ENCODE results near the gene SIRT3.

The SIRT3 gene

DNA sequence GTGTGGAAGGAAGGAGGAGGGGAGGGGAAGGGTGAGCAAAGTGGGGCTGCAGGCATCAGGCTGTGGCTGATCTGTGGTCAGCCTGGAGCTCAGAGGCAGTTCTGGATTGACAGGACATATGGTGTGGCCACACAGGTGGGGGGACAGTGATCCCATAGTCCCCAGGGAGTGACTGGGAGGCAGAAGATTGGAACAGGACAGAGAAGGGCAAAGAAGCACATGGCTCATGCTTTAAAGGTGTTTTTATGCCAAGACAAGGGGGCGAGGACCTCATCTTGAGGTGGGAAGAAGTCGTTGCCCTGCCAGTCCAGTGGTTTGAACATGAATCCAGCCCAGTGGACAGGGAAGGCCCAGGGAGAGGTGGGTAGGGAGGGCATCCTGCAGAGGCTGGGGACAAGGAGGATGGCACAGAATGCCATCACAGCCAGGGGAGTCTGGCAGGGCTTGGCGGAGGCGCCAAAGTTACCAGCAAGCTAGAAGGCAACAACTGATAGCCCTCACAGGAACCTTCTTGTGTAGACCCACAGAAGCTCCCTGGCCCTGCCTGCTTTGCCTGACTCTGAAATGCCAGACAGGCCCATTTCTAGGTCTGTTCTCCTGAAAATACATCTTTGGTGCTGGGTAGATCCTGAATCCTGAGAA, 32.1 kb downstream of the SIRT3 start:
- Histone ChIP-seq H3K9me3 (ENCODE audit: control insufficient read depth in 1 of 2, low read length in 2 of 2) (no peaks in the 10 kb centered on the region), H3K9ac (ENCODE audit: low read depth in 1 of 2, low read length in 2 of 2) (no peak overlapping the region), H3K27ac (ENCODE audit: low read depth, low read length) (no peak overlapping the region), H3K4me1 (ENCODE audit: control insufficient read depth in 1 of 2, insufficient read depth in 2 of 2, low read length in 2 of 2) (peaks cover 24 to 43% of the 10 kb centered on the region in 2 donors), H3K36me3 (ENCODE audit: control insufficient read depth in 1 of 2, insufficient read depth in 2 of 2, low read length in 2 of 2) (peaks cover 13 to 43% of the 10 kb centered on the region in 2 donors), H3K4me3 (ENCODE audit: low read depth in 1 of 2, low read length in 2 of 2) (no peak overlapping the region), H3K27me3 (ENCODE audit: control insufficient read depth in 1 of 2, insufficient read depth in 2 of 2, low read length in 2 of 2) (no peaks in the 10 kb centered on the region)

DNA sequence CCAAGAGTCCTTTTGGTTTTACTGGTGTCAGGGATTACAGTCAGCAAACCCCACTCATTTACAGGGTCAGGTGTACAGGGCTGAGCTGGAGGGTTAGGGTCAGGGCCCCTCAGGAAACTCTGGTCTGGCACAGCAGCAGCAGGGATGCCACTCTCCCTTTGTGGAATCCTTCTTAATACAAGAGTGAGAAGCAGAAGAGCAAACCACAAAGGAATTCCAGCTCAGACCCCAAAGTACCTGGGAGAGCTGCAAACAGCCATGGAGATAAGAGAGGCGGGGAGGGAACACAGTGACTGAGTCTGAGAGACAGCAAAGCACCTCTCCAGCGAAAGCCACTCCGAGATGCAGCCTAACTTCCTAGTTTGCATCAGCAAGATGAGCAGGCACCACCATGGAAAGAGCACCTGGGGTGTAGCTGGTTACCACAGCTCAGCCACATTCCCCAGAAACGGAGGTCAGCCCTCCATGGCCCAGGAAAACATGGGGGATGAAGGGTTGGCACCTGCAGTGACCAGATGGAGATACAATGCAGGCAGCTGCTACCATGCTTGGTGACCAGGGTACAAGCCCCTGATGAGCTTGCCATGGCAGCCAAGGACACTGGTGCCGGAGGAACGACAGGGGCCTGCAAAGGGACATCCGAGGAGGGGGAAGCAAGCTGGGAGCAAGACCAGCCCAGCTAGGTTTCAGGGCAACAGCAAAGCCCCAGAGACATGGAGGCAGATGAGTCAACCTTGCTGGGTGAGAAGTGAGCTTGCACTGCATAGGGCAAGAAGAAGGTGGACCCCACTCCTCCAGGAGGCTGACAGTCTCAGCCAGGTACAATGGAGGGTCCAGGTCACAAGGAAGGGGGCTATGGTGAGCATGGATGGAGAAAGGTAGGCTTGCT, 32.8 kb downstream of the SIRT3 start:
- Histone ChIP-seq H3K36me3 (ENCODE audit: control insufficient read depth in 1 of 2, insufficient read depth in 2 of 2, low read length in 2 of 2) (peaks cover 13 to 43% of the 10 kb centered on the region in 2 donors), H3K9ac (ENCODE audit: low read depth in 1 of 2, low read length in 2 of 2) (no peak overlapping the region), H3K4me3 (ENCODE audit: low read depth in 1 of 2, low read length in 2 of 2) (no peak overlapping the region), H3K9me3 (ENCODE audit: control insufficient read depth in 1 of 2, low read length in 2 of 2) (no peaks in the 10 kb centered on the region), H3K4me1 (ENCODE audit: control insufficient read depth in 1 of 2, insufficient read depth in 2 of 2, low read length in 2 of 2) (peaks cover 24 to 42% of the 10 kb centered on the region in 2 donors), H3K27ac (ENCODE audit: low read depth, low read length) (no peak overlapping the region), H3K27me3 (ENCODE audit: control insufficient read depth in 1 of 2, insufficient read depth in 2 of 2, low read length in 2 of 2) (no peaks in the 10 kb centered on the region)

DNA sequence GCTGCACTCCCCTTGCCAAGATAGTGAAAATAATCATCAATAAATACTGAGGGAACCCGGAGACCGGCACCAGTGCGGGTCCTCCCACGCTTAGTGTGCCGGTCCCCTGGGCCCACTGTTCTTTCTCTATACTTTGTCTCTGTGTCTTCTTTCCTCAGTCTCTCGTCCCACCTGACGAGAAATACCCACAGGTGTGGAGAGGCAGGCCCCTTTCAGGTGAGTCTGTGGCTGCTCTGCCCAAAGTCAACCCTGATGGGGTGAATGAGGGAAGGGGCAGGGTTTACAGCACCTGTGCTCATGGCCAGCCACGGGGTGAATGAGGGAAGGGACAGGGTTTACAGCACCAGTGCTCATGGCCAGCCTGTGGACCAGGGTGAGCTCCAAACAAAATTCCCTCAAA, 33.7 kb downstream of the SIRT3 start:
- no peaks in the 10 kb centered on the region for H3K27me3 ChIP-seq (ENCODE audit: control insufficient read depth in 1 of 2, insufficient read depth in 2 of 2, low read length in 2 of 2)
- no peak overlapping the region for H3K9ac ChIP-seq (ENCODE audit: low read depth in 1 of 2, low read length in 2 of 2)
- H3K36me3 ChIP-seq (ENCODE audit: control insufficient read depth in 1 of 2, insufficient read depth in 2 of 2, low read length in 2 of 2), result peaks cover 13 to 43% of the 10 kb centered on the region in 2 donors
- peaks cover 24 to 42% of the 10 kb centered on the region in 2 donors for H3K4me1 ChIP-seq (ENCODE audit: control insufficient read depth in 1 of 2, insufficient read depth in 2 of 2, low read length in 2 of 2)
- H3K27ac ChIP-seq (ENCODE audit: low read depth, low read length), result no peak overlapping the region
- H3K4me3 ChIP-seq (ENCODE audit: low read depth in 1 of 2, low read length in 2 of 2), result no peak overlapping the region
- no peaks in the 10 kb centered on the region for H3K9me3 ChIP-seq (ENCODE audit: control insufficient read depth in 1 of 2, low read length in 2 of 2)

DNA sequence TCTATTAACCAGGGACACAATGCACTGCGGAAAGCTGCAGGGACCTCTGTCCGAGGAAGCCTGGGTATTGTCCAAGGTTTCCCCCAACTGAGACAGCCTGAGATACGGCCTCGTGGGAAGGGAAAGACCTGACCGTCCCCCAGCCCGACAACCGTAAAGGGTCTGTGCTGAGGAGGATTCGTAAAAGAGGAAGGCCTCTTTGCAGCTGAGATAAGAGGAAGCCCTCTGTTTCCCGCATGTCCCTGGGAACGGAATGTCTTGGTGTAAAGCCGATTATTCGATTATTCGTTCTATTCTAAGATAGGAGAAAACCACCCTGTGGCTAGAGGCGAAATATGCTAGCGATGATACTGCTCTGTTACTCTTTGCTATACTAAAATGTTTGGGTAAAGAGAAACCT, 34.2 kb downstream of the SIRT3 start:
- H3K27me3 ChIP-seq (ENCODE audit: control insufficient read depth in 1 of 2, insufficient read depth in 2 of 2, low read length in 2 of 2), result no peaks in the 10 kb centered on the region
- H3K4me3 ChIP-seq (ENCODE audit: low read depth in 1 of 2, low read length in 2 of 2), result no peak overlapping the region
- no peak overlapping the region for H3K27ac ChIP-seq (ENCODE audit: low read depth, low read length)
- no peak overlapping the region for H3K9ac ChIP-seq (ENCODE audit: low read depth in 1 of 2, low read length in 2 of 2)
- peaks cover 24 to 42% of the 10 kb centered on the region in 2 donors for H3K4me1 ChIP-seq (ENCODE audit: control insufficient read depth in 1 of 2, insufficient read depth in 2 of 2, low read length in 2 of 2)
- H3K9me3 ChIP-seq (ENCODE audit: control insufficient read depth in 1 of 2, low read length in 2 of 2), result no peaks in the 10 kb centered on the region
- H3K36me3 ChIP-seq (ENCODE audit: control insufficient read depth in 1 of 2, insufficient read depth in 2 of 2, low read length in 2 of 2), result peaks cover 13 to 43% of the 10 kb centered on the region in 2 donors

DNA sequence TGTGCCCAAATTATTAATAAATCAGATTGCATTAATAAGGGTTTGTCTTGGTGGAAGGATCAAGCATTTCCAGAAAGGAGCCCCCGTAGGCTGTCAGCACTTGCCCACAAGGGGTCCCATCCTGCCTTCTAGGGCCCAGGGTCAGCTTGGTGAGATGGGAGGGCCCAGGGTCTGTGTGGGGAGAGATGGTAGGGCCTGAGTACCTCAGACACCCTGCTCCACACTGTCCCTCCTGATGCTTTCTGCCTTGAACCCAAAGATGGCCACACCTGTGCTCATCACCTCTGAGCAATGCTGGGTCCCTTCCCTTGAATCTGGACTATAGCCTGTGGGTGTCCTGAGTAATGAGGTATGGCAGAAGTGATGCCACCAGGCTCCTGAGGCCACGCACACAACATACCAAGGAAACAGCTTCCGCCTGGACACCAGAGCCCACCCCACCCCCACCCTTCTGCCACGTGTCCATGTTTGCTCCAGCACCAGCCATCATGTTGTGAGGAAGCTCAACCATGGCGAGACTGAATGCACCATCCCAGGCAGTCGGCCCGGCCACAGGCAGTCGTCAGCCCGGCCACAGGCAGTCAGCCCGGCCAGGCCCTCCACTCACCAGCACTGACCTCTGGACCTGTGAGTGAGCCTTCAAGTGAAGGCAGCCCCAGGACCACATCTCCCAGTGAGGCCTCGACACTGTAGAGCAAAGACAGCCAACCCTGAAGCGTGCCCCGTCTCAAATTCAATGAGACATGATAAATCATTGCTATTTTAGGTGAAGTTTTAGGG, 35.7 kb downstream of the SIRT3 start:
- Histone ChIP-seq H3K9me3 (ENCODE audit: control insufficient read depth in 1 of 2, low read length in 2 of 2) (no peaks in the 10 kb centered on the region), H3K4me3 (ENCODE audit: low read depth in 1 of 2, low read length in 2 of 2) (no peak overlapping the region), H3K9ac (ENCODE audit: low read depth in 1 of 2, low read length in 2 of 2) (no peak overlapping the region), H3K36me3 (ENCODE audit: control insufficient read depth in 1 of 2, insufficient read depth in 2 of 2, low read length in 2 of 2) (peaks cover 9 to 39% of the 10 kb centered on the region in 2 donors), H3K27me3 (ENCODE audit: control insufficient read depth in 1 of 2, insufficient read depth in 2 of 2, low read length in 2 of 2) (no peaks in the 10 kb centered on the region), H3K27ac (ENCODE audit: low read depth, low read length) (no peak overlapping the region), H3K4me1 (ENCODE audit: control insufficient read depth in 1 of 2, insufficient read depth in 2 of 2, low read length in 2 of 2) (peaks cover 14 to 28% of the 10 kb centered on the region in 2 donors)

DNA sequence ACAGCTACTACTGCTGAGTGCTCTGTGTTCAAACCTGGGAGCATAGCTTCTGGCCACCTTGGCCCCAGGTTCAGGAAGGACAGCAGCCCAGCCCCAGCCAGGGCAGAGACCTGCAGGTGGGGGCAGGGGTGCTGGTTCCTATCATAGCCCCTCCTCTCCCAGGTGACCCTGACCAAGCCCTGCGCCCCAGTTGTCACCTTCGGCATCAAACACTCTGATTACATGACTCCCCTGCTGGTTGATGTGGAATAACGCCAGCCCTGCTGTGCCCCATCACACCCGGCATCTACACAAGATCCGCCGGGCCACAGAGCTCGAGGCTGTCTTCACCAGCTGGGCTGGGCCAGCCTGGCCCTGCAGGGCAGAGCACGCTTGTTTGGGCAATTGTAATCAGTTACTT, 36.4 kb downstream of the SIRT3 start:
- H3K36me3 ChIP-seq (ENCODE audit: control insufficient read depth in 1 of 2, insufficient read depth in 2 of 2, low read length in 2 of 2), result peaks cover 4 to 33% of the 10 kb centered on the region in 2 donors
- no peaks in the 10 kb centered on the region for H3K27me3 ChIP-seq (ENCODE audit: control insufficient read depth in 1 of 2, insufficient read depth in 2 of 2, low read length in 2 of 2)
- H3K9ac ChIP-seq (ENCODE audit: low read depth in 1 of 2, low read length in 2 of 2), result no peak overlapping the region
- H3K4me1 ChIP-seq (ENCODE audit: control insufficient read depth in 1 of 2, insufficient read depth in 2 of 2, low read length in 2 of 2), result peaks cover 10 to 23% of the 10 kb centered on the region in 2 donors
- H3K4me3 ChIP-seq (ENCODE audit: low read depth in 1 of 2, low read length in 2 of 2), result no peak overlapping the region
- no peaks in the 10 kb centered on the region for H3K9me3 ChIP-seq (ENCODE audit: control insufficient read depth in 1 of 2, low read length in 2 of 2)
- no peak overlapping the region for H3K27ac ChIP-seq (ENCODE audit: low read depth, low read length)

DNA sequence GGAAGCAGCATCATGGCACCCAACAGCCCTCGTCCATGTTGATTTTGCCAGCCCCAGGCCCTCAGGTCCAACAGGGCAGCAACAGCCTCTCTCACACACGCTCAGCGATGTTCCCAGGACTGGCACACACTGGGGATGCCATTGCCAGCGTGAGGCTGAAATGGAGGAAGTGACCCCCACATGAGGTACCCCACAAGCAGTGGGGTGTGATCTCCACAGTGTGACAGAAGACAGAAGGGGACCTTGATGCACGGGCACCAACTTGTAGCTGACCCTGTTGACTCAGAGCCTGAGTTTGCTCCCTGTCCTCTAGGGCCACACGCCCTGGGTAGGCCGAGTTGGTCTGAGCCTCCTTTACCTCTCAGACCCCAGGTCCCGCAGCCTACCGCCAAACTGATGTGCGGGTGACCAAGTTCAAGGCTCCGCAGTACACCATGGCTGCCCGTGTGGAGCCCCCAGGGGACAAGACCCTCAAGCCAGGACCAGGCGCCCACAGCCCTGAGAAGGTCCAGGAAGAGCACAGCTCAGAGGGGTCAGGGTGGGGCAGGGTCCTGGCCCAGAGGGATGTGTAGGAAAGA, 37.0 kb downstream of the SIRT3 start:
- Histone ChIP-seq H3K4me3 (ENCODE audit: low read depth in 1 of 2, low read length in 2 of 2) (no peak overlapping the region), H3K9me3 (ENCODE audit: control insufficient read depth in 1 of 2, low read length in 2 of 2) (no peaks in the 10 kb centered on the region), H3K27ac (ENCODE audit: low read depth, low read length) (no peak overlapping the region), H3K27me3 (ENCODE audit: control insufficient read depth in 1 of 2, insufficient read depth in 2 of 2, low read length in 2 of 2) (no peaks in the 10 kb centered on the region), H3K36me3 (ENCODE audit: control insufficient read depth in 1 of 2, insufficient read depth in 2 of 2, low read length in 2 of 2) (peaks cover 0 to 26% of the 10 kb centered on the region in 2 donors), H3K4me1 (ENCODE audit: control insufficient read depth in 1 of 2, insufficient read depth in 2 of 2, low read length in 2 of 2) (peaks cover 5 to 20% of the 10 kb centered on the region in 2 donors), H3K9ac (ENCODE audit: low read depth in 1 of 2, low read length in 2 of 2) (no peak overlapping the region)

DNA sequence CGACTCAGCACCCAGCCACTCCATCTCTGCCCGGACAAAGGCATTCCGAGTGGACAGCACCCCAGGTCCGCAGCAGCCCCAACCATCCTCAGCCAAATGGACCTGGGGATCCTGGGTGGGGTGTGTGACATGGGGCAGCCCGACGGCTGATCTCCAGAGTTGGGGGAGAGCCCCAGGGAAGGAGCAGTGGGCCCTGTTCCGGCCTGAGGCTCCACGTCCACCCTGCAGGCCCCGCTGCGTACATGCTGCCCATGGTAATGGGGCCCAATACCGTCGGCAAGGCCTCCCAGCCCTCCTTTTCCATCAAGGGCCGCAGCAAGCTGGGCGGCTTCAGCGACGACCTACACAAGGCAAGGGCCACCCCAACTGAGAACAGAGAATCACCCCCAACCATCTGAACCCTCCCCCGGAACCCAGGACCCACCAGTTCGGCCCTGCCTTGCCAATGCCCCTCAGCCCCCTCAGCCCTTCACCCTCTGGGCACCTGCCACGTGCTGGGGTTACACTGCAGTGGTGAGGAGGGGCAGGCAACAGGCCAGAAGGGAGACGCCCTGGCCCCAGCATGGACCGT, 37.8 kb downstream of the SIRT3 start:
- Histone ChIP-seq H3K36me3 (ENCODE audit: control insufficient read depth in 1 of 2, insufficient read depth in 2 of 2, low read length in 2 of 2) (peaks cover 0 to 18% of the 10 kb centered on the region in 2 donors), H3K27me3 (ENCODE audit: control insufficient read depth in 1 of 2, insufficient read depth in 2 of 2, low read length in 2 of 2) (no peaks in the 10 kb centered on the region), H3K27ac (ENCODE audit: low read depth, low read length) (no peak overlapping the region)

DNA sequence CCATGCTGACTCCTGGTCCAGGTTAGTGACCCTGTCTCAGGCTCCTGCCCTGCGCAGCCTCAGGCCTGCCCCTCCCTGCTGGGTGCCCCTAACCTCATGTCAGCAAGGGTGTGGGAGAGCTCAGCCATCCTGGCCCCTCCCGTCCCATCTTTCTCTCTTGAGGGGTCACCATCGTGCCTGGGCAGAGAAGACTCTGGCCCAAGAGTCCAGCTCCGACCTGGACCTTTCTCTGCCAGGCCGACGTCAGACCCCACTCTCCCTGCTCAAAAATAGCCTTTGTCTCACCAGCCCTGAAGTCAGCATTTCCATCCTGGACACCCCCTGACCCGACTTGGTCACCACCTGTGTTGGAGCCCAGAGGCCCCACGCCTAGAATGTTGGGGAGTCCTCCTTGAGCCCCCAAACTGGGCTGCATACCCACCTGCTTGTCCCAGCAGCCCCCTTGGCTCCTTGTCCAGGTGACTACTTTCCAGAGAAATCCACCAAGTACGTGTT, 38.4 kb downstream of the SIRT3 start:
- no peak overlapping the region for H3K9ac ChIP-seq (ENCODE audit: low read depth in 1 of 2, low read length in 2 of 2)

More for the DNA sequence above, 37.8 kb downstream of the SIRT3 start:
- Histone ChIP-seq H3K4me1 (ENCODE audit: control insufficient read depth in 1 of 2, insufficient read depth in 2 of 2, low read length in 2 of 2) (peaks cover under 1 to 19% of the 10 kb centered on the region in 2 donors), H3K4me3 (ENCODE audit: low read depth in 1 of 2, low read length in 2 of 2) (no peak overlapping the region), H3K9me3 (ENCODE audit: control insufficient read depth in 1 of 2, low read length in 2 of 2) (no peaks in the 10 kb centered on the region), H3K9ac (ENCODE audit: low read depth in 1 of 2, low read length in 2 of 2) (no peak overlapping the region)

More for the DNA sequence above, 38.4 kb downstream of the SIRT3 start:
- Histone ChIP-seq H3K4me1 (ENCODE audit: control insufficient read depth in 1 of 2, insufficient read depth in 2 of 2, low read length in 2 of 2) (peaks cover 0 to 15% of the 10 kb centered on the region in 2 donors), H3K27me3 (ENCODE audit: control insufficient read depth in 1 of 2, insufficient read depth in 2 of 2, low read length in 2 of 2) (no peaks in the 10 kb centered on the region), H3K9me3 (ENCODE audit: control insufficient read depth in 1 of 2, low read length in 2 of 2) (no peaks in the 10 kb centered on the region), H3K27ac (ENCODE audit: low read depth, low read length) (no peak overlapping the region), H3K36me3 (ENCODE audit: control insufficient read depth in 1 of 2, insufficient read depth in 2 of 2, low read length in 2 of 2) (peaks cover 0 to 13% of the 10 kb centered on the region in 2 donors), H3K4me3 (ENCODE audit: low read depth in 1 of 2, low read length in 2 of 2) (no peak overlapping the region)
